Mucosa of gallbladder (tissue), 1 donor: ENCODE measurements around the gene EPG5. TPM values are rescaled to one million over a fixed set of nuclear protein-coding genes. Genes with fewer than 3 reads are reported as not detected.
"Not testable (repeated sequence)": the region's sequence is repeated elsewhere in the genome, so short reads cannot be mapped to it uniquely, and the experiment has no call there.

ENCODE experiments used
- DNase-seq: peaks from one replicate; pipeline ENCODE4 v3.0.0-alpha.2; 2020; ENCODE audit warnings: low spot score
- total RNA-seq: library from RNA; stranded (reverse); gene quantifications from one replicate; pipeline ENCODE4 v1.2.1, GENCODE V29; 2021
- donor health status: DM: no; HTN: no; CAD: no.

EPG5 gene
- total RNA-seq, 1 donor from 2014 or later, result 25.7 TPM

DNA sequence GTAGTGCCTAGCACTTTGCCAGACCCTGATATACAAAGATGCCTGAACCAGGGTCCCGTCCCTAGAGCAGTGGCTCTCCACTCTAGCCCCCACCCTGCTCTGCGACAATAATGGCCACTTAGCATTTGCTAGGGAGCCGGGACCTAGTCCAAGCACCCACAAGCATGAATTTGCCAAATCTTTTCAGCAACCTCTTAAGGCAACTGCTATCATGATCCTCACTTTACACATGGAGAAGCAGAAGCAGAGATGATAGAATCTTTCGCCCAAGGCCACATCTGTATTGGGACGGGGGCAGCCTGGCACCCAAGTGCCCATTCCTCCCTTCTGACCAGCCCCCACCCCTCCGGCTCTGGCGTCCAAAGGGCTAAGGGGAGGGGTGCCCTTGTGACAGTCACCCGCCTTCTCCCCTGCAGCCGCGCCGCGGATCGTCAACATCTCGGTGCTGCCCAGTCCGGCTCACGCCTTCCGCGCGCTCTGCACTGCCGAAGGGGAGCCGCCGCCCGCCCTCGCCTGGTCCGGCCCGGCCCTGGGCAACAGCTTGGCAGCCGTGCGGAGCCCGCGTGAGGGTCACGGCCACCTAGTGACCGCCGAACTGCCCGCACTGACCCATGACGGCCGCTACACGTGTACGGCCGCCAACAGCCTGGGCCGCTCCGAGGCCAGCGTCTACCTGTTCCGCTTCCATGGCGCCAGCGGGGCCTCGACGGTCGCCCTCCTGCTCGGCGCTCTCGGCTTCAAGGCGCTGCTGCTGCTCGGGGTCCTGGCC, 128.6 kb downstream of the EPG5 start:
- DNase-seq, result peak; percentile 45

DNA sequence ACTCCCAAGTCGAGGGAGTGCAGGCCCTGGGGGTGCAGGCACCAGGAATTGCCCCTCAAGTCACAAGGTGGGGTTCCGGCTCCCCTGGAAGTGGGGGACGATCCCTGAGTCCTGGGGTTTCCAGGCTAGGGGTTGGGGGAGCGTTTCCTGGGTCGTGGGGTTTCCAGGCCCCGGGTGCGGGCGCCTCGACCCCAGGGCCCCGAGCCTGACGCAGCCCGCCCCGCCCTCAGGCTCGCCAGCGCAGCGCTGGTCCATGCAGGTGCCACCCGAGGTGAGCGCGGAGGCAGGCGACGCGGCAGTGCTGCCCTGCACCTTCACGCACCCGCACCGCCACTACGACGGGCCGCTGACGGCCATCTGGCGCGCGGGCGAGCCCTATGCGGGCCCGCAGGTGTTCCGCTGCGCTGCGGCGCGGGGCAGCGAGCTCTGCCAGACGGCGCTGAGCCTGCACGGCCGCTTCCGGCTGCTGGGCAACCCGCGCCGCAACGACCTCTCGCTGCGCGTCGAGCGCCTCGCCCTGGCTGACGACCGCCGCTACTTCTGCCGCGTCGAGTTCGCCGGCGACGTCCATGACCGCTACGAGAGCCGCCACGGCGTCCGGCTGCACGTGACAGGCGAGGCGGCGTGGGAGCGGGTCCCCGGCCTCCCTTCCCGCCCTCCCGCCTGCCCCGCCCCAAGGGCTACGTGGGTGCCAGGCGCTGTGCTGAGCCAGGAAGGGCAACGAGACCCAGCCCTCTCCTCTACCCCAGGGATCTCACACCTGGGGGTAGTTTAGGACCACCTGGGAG, 129.7 kb downstream of the EPG5 start:
- peak; percentile 68 for DNase-seq

DNA sequence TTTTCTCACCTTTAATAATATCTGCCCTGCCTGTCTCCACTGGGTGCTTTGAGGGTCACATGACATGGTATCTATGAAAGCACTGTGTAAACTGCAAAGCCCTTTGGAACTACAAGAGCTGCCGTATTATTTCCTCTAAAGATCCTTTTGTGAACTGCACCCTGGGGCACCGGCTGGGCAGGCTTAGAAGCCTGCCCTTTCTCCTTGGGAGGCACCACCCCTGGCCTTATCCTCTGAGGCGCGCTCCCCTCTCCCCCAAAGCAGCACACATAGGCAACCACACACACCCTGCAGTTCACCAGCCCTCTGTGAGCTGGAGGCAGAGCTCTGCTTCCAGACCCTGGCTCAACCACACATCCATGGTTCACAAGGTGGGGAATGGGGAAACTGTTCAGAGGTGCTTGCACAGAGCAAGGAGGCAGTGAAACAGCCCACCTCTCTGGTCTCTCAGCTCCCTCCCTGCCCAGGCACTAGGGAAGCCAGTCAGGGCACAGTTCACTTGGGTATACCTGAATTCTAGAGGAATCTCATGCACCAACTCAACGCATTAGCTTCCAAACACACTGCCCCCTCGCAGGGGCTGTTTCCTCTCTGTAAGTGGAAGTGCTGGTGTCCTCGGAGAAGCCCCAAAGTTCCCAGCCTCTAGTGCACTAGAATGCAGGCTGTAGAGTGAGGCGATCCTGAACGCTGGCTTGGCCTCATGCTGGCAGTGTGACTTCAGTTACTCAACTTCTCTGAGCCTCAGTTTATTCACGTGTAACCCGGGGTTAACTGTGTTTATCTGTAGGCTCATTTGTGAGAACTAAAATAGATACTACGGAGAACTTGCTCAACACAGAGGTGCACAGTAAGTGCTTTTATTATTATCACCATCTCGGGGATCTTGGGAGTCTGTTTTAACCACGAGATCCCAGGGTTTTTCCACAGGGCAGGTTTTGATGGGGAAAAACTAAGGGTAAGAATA, 130.6 kb downstream of the EPG5 start:
- peak; percentile 49 for DNase-seq

DNA sequence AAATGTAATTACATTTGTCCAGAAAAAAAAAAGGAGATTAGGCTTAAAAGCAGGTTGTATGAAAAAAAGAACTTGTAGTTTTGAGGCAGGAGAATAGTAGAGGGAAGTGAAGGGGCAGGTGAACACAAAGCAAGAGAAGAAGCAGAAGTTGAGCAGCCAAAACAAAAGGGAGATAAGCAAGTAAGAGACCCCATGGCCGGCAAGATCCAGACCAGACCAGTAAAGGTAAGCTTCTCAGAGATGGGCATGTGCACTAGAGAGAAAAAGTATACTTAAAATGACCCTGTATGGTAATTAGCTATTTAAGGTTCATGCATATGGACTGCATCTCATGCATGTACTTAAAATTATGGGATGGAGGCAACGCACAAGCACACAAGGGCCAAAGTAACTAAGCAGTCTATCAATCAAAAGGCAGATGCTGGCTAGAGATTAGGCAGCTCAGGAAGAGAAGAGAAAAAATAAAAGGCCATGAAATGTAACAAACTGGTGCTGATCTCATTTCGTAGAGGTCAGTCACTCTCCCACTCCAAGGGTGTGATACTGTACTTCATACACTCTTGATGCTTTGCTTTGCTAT, 132.0 kb downstream of the EPG5 start:
- DNase-seq, result no peak

DNA sequence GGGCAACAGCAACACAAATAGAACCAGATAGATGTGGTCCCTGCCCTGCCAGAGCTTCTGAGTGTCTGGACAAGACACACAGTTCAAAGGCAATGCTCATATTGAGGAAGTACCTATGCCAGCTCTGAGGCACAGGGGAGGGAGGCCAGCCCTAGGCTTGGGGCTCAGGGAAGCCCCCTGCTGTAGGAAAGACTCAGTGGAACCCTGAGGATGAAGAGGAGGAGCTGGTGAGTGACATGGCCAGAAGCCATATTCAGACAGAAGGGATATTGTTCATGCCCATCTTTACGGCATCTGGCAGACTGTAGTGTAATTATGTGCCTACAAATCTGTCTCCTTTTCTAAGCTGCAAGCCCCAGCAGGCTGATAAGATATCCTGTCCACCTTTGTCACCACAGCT, 132.8 kb downstream of the EPG5 start:
- no peak for DNase-seq

DNA sequence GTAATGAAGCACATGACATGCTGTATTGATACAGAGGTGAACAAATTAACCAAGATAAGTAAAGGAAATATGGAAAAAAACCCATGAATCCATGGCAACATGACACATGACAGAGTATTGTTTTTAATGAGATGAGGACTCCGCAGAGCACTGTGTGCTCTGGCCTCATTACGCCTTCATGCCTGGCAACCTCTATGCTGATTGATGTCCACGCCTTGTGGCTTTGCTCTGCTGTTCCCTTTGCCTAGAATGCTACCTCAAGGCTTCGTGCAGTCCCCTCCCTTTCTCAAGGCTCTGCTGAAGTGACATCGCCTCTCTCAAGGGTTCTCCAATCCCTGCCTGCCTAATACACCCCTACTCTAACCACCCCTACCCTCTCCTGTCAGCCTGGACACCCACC, 133.3 kb downstream of the EPG5 start:
- no peak for DNase-seq

DNA sequence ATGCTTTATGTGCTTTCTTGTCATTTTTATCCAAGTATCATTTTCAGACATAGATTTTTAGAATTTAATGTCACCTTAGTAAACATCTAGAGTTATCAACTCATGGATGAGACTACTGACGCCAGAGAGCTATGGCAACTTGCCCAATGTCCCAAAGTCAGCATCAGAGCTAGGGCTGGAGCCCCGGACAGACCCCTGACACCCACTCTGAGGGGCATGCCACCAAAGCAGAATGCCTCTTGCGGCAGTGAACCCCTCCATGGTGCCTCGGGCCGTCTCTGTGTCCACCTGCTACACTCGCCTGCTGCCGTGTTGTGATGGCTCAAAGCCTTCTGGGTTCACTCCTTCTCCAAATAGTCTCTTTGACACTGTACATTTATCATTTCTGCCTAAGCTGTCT, 136.2 kb downstream of the EPG5 start:
- no peak for DNase-seq

DNA sequence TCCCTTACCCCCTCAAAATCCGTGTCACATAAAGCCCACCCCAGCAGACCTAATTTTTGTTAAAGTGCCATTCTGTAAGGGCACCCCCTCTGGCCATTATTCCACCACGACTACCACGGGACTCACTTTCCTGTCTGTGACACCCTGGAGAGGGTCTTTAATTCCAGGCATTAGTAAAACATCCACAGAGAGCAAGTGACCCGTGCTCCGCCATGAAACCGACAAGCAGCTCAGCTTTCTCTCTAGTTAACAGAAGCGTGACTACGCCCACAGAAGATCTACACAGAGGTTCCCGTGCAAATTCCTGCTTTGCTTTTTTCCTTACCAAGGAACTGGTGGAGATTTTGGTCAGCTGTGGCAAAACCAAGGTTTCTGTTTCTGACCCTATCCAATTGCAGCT, 137.3 kb downstream of the EPG5 start:
- no peak for DNase-seq

DNA sequence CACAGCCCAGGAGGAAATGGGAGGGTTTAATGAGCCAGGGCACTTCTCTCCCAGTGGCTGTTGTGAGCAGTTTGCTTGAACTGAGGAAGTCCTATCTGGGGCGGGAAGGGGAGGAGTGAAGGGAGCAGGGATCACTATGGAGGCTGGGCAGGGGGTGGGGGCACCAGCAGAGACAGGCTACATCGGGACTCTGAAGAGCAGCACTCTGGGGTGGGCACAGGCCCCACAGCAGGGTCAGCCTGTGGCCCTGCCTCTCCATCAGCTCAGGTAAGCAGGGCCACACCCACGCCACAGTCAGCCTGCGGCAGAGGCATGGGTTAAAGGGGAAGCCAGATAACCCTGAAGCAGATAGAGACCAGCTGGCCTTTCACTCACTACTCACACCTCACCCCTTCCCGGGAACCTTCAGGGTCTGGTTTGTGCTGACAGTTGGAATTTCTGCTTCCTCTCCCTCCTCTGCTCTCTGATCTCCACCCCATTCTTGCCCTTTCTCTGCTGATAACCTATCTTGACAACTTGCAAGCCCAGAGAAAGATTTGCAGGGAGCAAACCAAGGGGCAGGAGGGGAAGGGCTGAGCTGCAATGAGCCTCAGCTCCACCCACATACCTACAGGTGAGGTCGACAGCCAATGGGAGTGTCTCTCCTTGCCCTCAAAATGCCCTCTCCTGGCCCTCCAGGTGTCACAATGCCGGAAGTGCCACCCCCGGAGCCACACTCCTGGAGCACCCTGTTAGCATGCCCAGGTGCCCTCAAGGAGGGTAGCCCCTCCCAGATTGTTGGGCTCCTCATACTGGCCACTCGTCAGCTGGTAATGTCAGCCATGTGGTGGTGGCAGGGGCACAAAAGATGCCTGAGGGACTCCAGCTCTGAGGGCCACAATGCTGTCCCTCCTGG, 138.0 kb downstream of the EPG5 start:
- DNase-seq, result peak; percentile 73

DNA sequence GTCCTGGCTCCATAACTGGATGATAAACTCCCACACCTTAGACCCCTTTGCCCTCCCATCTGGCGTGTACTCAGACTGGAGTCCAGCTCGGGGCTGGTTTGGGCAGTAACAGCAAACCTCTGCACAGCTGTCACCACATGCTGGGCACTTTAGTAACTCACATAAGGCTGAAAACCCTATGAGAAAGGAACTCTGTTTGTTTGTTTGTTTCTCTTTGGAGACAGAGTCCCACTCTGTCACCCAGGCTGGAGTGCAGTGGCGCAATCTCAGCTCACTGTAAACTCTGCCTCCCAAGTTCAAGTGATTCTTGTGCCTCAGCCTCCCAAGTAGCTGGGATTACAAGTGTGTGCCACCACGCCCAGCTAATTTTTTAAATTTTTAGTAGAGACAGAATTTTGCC, 140.4 kb downstream of the EPG5 start:
- not testable (repeated sequence) for DNase-seq

DNA sequence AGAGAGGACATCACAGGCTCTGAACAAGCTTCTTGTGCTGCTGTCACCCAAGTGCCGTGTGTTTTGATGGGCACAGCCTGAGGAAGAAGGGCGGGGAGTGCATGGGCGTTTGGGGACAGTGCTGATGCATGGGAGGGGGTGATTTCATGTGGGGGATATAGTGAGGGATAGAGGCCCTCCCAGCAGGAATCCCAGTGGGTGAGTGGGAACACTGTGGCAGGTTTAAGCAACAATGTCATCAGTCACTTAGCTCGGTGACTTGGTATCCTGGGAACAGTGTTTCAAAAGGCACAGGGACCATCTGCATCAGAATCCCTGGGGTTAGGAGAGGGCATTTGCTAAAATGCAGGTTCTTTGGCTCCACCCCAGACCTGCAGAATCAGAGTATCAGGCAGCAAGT, 141.0 kb downstream of the EPG5 start:
- DNase-seq, result no peak

DNA sequence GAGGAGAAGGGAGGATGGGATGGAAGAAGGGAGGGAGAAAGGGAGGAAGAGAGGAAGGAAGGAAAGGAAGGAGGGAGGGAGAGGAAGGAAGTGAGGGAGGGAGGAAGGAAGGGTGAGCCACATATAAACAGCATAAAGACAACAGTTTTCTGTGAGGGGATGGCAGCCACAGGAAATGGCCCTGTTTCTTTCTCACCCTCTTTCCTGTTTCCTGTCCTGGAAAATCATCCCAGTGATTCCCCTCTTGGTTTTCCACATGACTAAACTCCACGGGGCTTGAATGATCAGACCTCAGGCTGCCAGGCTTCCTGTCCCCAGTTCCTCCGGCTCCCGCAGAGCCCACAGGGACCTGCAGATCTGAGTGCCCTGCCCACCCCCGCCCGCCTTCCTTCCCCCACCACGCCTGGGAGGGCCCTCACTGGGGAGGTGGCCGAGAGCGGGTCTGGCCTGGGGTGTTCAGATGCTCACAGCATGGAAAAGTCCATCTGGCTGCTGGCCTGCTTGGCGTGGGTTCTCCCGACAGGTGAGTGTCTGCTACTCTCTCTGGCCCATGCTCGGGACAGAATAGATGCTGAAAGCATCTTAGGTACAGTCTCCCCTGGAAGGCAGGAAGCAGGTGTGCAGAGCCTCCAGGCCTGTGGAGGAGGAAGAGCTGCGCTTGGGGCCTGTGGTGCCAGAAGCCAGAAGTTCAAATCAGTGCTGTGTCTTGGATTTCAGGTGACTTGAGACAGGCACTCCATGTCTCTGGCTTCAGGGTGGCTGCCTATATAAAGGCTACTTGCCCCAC, 141.7 kb downstream of the EPG5 start, which contains the start of gene SIGLEC15:
SIGLEC15 (plus strand) TSS at position 418 of the 787 bp plus-strand sequence; CDS start at position 472, 54 bp downstream.
- DNase-seq, result no peak

DNA sequence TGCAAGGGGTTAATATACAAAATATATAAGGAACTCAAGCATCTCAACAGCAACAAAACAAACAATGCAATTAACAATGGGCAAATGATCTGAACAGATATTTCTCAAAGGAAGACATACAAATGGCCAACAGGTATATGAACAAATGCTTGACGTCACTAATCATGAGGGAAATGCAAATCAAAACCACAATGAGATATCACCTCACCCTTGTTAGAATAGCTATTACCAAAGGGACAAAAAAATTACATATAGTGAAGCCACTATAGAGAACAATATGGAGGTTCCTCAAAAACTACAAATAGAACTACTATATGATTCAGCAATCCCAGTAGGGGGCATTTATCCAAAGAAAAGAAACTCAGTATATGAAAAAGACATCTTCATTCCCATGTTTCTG, 145.4 kb downstream of the EPG5 start:
- no peak for DNase-seq

DNA sequence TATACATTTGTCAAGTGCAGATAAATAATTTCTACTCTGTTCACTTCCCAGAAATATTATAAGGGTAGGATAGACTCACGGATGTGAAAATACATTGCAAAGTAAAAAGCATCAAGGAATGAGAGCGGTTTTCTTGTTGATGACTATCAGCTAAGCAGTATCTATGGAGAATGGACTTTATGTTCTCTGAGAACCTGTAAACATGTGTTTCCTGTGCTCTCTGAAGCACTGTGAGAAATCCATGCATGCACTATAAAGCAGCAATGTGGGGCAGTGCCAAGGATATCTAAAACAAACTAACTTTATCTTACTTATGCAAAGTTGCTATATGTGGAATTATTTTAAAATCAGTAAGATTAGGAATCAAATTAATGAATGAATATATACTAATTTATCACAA, 146.1 kb downstream of the EPG5 start:
- no peak for DNase-seq

DNA sequence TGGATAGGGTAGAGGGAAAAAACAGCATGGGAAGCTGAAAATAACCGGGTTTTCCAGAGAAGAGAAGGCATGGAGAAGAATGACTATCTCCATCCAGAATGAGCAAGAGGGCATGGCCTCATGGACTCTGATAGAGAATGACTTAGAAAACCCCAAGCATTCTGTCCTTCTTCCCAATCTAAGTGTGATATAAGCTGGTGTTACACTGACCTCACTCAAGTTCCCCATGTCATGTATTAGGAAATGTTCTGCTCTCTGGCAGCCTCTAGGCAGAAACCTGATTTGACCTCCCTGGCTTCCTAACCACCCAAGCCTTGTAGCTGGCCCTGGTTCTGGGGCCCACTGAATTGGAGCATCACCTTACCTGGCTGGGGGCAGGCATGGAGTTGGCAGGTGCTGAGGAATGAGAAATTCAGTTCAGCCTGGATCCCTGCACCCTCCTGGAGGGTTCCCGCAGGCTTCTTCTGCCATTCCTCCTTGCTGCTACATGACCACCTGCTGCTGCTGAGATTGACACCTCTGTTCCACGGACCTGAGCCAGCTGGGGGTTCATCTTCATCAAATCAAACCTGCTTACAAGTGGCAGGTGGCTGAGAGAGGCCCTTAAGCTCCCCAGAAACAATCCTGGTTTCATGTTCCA, 146.9 kb downstream of the EPG5 start:
- DNase-seq, result no peak

DNA sequence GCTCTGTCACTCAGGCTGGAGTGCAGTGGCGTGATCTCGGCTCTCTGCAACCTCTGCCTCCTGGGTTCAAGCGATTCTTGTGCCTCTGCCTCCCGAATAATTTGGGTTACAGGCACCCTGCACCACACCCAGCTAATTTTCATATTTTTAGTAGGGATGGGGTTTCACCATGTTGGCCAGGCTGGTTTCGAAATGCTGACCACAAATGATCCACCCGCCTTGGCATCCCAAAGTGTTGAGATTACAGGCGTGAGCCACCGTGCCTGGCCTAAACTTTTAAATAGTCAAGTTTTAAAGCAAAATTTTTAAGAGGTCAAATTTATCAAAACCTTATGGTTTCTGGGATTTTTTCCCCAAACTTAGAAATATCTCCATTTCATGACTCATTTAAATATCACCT, 148.4 kb downstream of the EPG5 start:
- DNase-seq, result not testable (repeated sequence)

DNA sequence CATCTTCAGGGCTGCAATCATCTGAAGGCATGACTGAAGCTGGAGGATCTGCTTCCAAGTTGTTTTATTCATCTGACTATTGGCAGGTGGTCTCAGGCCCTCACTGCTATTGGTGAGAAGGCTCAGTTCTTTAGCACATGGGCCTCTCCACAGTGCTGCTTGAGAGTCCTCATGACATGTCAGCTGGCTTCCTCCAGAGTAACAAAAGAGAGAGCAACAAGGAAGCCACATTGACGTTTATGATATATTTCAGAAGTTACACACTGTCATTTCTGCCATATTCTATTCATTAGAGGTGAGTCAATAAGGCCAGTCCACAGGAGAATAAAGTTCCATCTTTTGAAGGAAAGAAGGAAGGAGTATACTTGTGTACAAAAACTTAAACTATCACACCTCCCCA, 149.6 kb downstream of the EPG5 start:
- DNase-seq, result no peak

DNA sequence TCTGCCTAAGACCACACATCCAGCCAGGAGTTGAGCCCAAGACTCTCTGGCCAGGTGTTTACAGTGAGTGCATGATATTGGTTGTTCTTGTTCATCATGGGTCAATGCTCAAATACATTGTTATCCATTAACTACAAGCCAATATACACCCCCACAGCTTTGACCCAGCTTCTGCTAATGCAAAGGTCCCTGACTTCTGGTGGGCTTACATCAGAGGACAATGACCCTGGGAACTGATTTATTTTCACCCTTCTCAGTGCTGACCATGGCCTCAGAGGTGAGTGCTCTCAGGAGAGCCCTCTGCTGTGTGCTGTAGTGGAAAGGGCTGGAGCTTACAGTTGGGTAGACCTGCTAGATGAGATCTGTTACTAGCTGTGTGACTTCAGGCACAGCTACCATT, 152.4 kb downstream of the EPG5 start:
- DNase-seq, result not testable (repeated sequence)

DNA sequence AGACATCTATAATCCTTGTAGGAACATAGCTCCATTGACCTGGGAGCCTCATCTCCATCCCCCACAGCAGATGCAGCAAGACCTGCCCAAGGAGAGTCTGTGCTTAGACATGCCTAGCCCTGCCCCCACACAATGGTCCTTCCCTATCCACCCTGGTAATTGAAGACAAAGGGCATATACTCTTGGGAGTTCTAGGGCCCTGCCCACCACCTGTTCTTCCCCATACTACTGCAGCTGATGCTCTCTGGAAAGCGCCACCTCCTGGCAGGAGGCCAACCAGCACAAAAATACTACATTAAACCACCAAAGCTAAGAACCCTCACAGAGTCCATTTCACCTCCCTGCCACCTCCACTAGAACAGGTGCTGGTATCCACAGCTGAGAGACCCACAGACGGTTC, 160.0 kb downstream of the EPG5 start:
- DNase-seq, result not testable (repeated sequence)
